ENCODE results near the gene BTNL3. TPM values are rescaled to one million over a fixed set of nuclear protein-coding genes. Genes with fewer than 3 reads are reported as not detected.

The BTNL3 gene
- total and polyA plus RNA-seq, 9 of the 15 experiments (the other 6 are each of a cell fraction or from before 2014, with no cell fraction given): 0.03 to 0.44 (median 0.04) TPM; not detected in 4

- TF ChIP-seq PURB (CRISPR knock-in tag; IDR thresholded peaks at IDR 0.05; ENCODE audit: low read depth): no peak
- no peak for TF ChIP-seq SNAPC5 (CRISPR knock-in tag; IDR thresholded peaks at IDR 0.05)
- no peak for TF ChIP-seq ZNF764 (CRISPR knock-in tag; IDR thresholded peaks at IDR 0.05; ENCODE audit: low read depth)
- peak; percentile 8 for TF ChIP-seq FIP1L1 (IDR thresholded peaks at IDR 0.05; ENCODE audit: low read depth, low read length, poor library complexity, severe bottlenecking)
- TF ChIP-seq CCAR2 (IDR thresholded peaks at IDR 0.05; ENCODE audit: low read depth, low read length): no peak
- no peak for TF ChIP-seq ZNF277 (CRISPR knock-in tag; IDR thresholded peaks at IDR 0.05; ENCODE audit: borderline replicate concordance)
- TF ChIP-seq ZBTB1 (CRISPR knock-in tag; IDR thresholded peaks at IDR 0.05; ENCODE audit: borderline replicate concordance, low read depth): peak; percentile 93; the same call in 1 of the 2 replicates
- TF ChIP-seq ZNF134 (CRISPR knock-in tag; conservative IDR thresholded peaks at IDR 0.05): no peak; the same call in 1 of the 2 replicates
- no peak for TF ChIP-seq C11orf30 (IDR thresholded peaks at IDR 0.05; ENCODE audit: low read depth)
- no peak for TF ChIP-seq ZBTB2 (IDR thresholded peaks at IDR 0.05)
- TF ChIP-seq ZNF583 (CRISPR knock-in tag; IDR thresholded peaks at IDR 0.05): peak; percentile 79; the same call in 1 of the 2 replicates
- no peak for TF ChIP-seq JUN (IDR thresholded peaks at IDR 0.05; ENCODE audit: borderline replicate concordance, low read depth, low read length)
- TF ChIP-seq JUN (CRISPR knock-in tag; IDR thresholded peaks at IDR 0.05; ENCODE audit: borderline replicate concordance): no peak
- no peak for TF ChIP-seq E2F8 (IDR thresholded peaks at IDR 0.05; ENCODE audit: low read depth, partially characterized antibody)
- no peak for TF ChIP-seq SMARCB1 (IDR thresholded peaks at IDR 0.05; ENCODE audit: insufficient read length, low read depth)
- TF ChIP-seq L3MBTL2 (IDR thresholded peaks at IDR 0.05): peak; percentile 100
- TF ChIP-seq CHAMP1 (IDR thresholded peaks at IDR 0.05): no peak
- no peak for TF ChIP-seq NFRKB (IDR thresholded peaks at IDR 0.05; ENCODE audit: low read depth)
- no peak for TF ChIP-seq SREBF2 (CRISPR knock-in tag; IDR thresholded peaks at IDR 0.05)
- peak; percentile 69 for TF ChIP-seq RNF2 (IDR thresholded peaks at IDR 0.05)
- peak; percentile 73 for TF ChIP-seq POLR2A (conservative IDR thresholded peaks at IDR 0.05)
Measured at GRCh38 chr5:181052672-181053487, 64.2 kb downstream of the BTNL3 start (continued).
